Endothelial cell of coronary artery (primary cell): ENCODE results near the gene IVL. TPM values are rescaled to one million over a fixed set of nuclear protein-coding genes. Genes with fewer than 3 reads are reported as not detected.

Experiments
- total RNA-seq: library from RNA; depleted of rRNA; stranded (reverse); fragments of >200 nt; gene quantifications from 2 replicates; pipeline ENCODE4 v1.2.3, GENCODE V29; 2014

IVL gene
- not detected in 2 replicates for total RNA-seq

GRCh38 chr1:152907686-152908601 lies at the start of gene IVL:
Gene IVL (plus strand): TSS chr1:152908546. CDS start chr1:152909798, 1,252 bp downstream.

GRCh38 chr1:152859696-152860095 lies 48.6 kb upstream of the IVL start, which contains the start of gene LCE7A:
Gene LCE7A (plus strand): TSS chr1:152859996. CDS start chr1:152860698, 702 bp downstream.

GRCh38 chr1:152878042-152878441 lies 30.3 kb upstream of the IVL start, which contains the start of gene SMCP:
Gene SMCP (plus strand): TSS chr1:152878322. CDS start chr1:152884423, 6,101 bp downstream.

GRCh38 chr1:152946651-152947256 lies 38.4 kb downstream of the IVL start, which contains the start of gene SPRR5:
Gene SPRR5 (plus strand): TSS chr1:152947206. CDS start chr1:152948555, 1,349 bp downstream.

Other genes starting within 250 kb of the IVL start
- gene LCE2D, start 245.2 kb upstream of the IVL start, total RNA-seq = not detected in 2 replicates
- gene LCE2C, start 233.3 kb upstream of the IVL start, total RNA-seq = not detected in 2 replicates
- gene LCE2B, start 222.4 kb upstream of the IVL start, total RNA-seq = not detected in 2 replicates
- gene LCE2A, start 210.2 kb upstream of the IVL start, total RNA-seq = not detected in 2 replicates
- not detected in 2 replicates for gene LCE4A, start 200.4 kb upstream of the IVL start, total RNA-seq
- not detected in 2 replicates for gene KPRP, start 150.5 kb upstream of the IVL start, total RNA-seq
- gene LCE1F, start 133.4 kb upstream of the IVL start, total RNA-seq = not detected in 2 replicates
- not detected in 2 replicates for gene LCE1E, start 122.3 kb upstream of the IVL start, total RNA-seq
- not detected in 2 replicates for gene LCE1D, start 111.8 kb upstream of the IVL start, total RNA-seq
- gene LCE1C, start 101.9 kb upstream of the IVL start, total RNA-seq = not detected in 2 replicates
- not detected in 2 replicates for gene LCE1B, start 96.6 kb upstream of the IVL start, total RNA-seq
- not detected in 2 replicates for gene LCE1A, start 81.1 kb upstream of the IVL start, total RNA-seq
- not detected in 2 replicates for gene LCE6A, start 65.7 kb upstream of the IVL start, total RNA-seq
- gene LCE7A, start 48.5 kb upstream of the IVL start, total RNA-seq = not detected in 2 replicates
- gene SMCP, start 30.2 kb upstream of the IVL start, total RNA-seq = not detected in 2 replicates
- gene SPRR5, start 38.7 kb downstream of the IVL start, total RNA-seq = not detected in 2 replicates
- gene SPRR4, start 62.1 kb downstream of the IVL start, total RNA-seq = not detected in 2 replicates
- not detected in 2 replicates for gene SPRR1A, start 75.5 kb downstream of the IVL start, total RNA-seq
- not detected in 2 replicates for gene SPRR3, start 93.2 kb downstream of the IVL start, total RNA-seq
- not detected in 2 replicates for gene SPRR1B, start 122.7 kb downstream of the IVL start, total RNA-seq
- not detected in 2 replicates for gene SPRR2D, start 132.6 kb downstream of the IVL start, total RNA-seq
- not detected in 2 replicates for gene SPRR2A, start 149.0 kb downstream of the IVL start, total RNA-seq
- gene SPRR2B, start 163.1 kb downstream of the IVL start, total RNA-seq = not detected in 2 replicates
- not detected in 2 replicates for gene SPRR2E, start 186.0 kb downstream of the IVL start, total RNA-seq
- not detected in 2 replicates for gene SPRR2F, start 205.0 kb downstream of the IVL start, total RNA-seq
- gene SPRR2G, start 242.3 kb downstream of the IVL start, total RNA-seq = not detected in 2 replicates